Gastroesophageal sphincter (tissue), 4 donors: ENCODE results near the gene PLPP3. TPM values are rescaled to one million over a fixed set of nuclear protein-coding genes. Genes with fewer than 3 reads are reported as not detected.

ENCODE experiments used
- ATAC-seq: fragments of 150-250 bp; one replicate; pipeline ENCODE4 v1.9.1; 2016; ENCODE audit warnings: mild to moderate bottlenecking, moderate library complexity
- H3K27ac ChIP-seq, 4 donors: fragments of 200-600 bp; sonication (generic) in 3 of 4; 1 replicate in 3 of 4; 2 replicates in 1 of 4; pipeline ENCODE4 v1.5.1; 2016 to 2019
- H3K27me3 ChIP-seq: fragments of 200-600 bp; sonication (generic); one replicate; pipeline ENCODE4 v1.5.1; 2019
- H3K36me3 ChIP-seq, 2 donors: fragments of 200-600 bp; sonication (generic); one replicate each; pipeline ENCODE4 v1.5.1; 2019; ENCODE audit warnings: control low read depth in 1 of 2
- H3K4me1 ChIP-seq, 3 donors: fragments of 200-600 bp; sonication (generic); 1 replicate in 2 of 3; 2 replicates in 1 of 3; pipeline ENCODE4 v1.5.1; 2016 to 2019; ENCODE audit warnings: control low read depth in 2 of 3
- H3K4me3 ChIP-seq, 2 donors: fragments of 200-600 bp; sonication (generic); one replicate each; pipeline ENCODE4 v1.5.1; 2019; ENCODE audit warnings: mild to moderate bottlenecking in 1 of 2, moderate library complexity in 1 of 2
- H3K9me3 ChIP-seq, 3 donors: fragments of 200-600 bp; sonication (generic); one replicate each; pipeline ENCODE4 v1.5.1; 2017 to 2019; ENCODE audit warnings: control low read depth in 2 of 3
- CTCF ChIP-seq, 4 experiments: fragments of 200-600 bp in 2 of 4; fragments of 450-650 bp in 2 of 4; sonication (generic) in 1 of 4; IDR thresholded peaks; one replicate each; pipeline ENCODE4 v1.5.1; 2017 to 2019; ENCODE audit warnings: antibody characterized with exemption in 4 of 4, mild to moderate bottlenecking in 2 of 4, moderate library complexity in 2 of 4
- EP300 ChIP-seq: sonication (generic); formaldehyde crosslinking; IDR thresholded peaks from one replicate; pipeline ENCODE4 v1.6.1; 2017; ENCODE audit warnings: antibody characterized with exemption, mild to moderate bottlenecking
- POLR2A ChIP-seq, 2 donors: fragments of 450-650 bp; IDR thresholded peaks; one replicate each; pipeline ENCODE4 v1.6.1; 2017; ENCODE audit warnings: antibody characterized with exemption in 2 of 2, mild to moderate bottlenecking in 2 of 2, moderate library complexity in 1 of 2
- POLR2AphosphoS5 ChIP-seq: sonication (generic); formaldehyde crosslinking; IDR thresholded peaks from one replicate; pipeline ENCODE4 v1.6.1; 2017; ENCODE audit warnings: antibody characterized with exemption
- WGBS, 2 donors: methylation state at CpG; one replicate each; pipeline ENCODE4 v1.1.5; 2018; ENCODE audit warnings: low coverage in 1 of 2; 5-methylcytosine and 5-hydroxymethylcytosine counted together
- total RNA-seq, 4 donors: library from RNA; depleted of rRNA; stranded (reverse); fragments of >200 nt; gene quantifications; one replicate each; pipeline ENCODE4 v1.1.0, GENCODE V29; 2016

PLPP3 gene
- 100 to 1,000 TPM; 127 to 219 (median 164) TPM for total RNA-seq

GRCh38 chr1:56578963-56579875, at the start of gene PLPP3:
TSS of gene PLPP3 (minus strand) at chr1:56579563. CDS start at chr1:56579016, 547 bp downstream.
- peak within 1 kb of the TSS; percentile 70 to 96 (median 94) for H3K27ac ChIP-seq
- ATAC-seq, result peak; percentile 92
- peaks cover 0 to 47% (median 4%) of the 10 kb centered on the region in 3 donors for H3K4me1 ChIP-seq
- whole genome bisulfite sequencing, 2 donors, result 0% methylated on average over 6 to 11 of the region's 62 CpGs
- TF ChIP-seq CTCF (IDR thresholded peaks at IDR 0.05) (peak; percentile 47 to 62 (median 52)), POLR2A (IDR thresholded peaks at IDR 0.05) (peak; percentile 93 to 94), EP300 (peak; percentile 1), POLR2AphosphoS5 (peak; percentile 90)
- H3K9me3 ChIP-seq, result no peaks in the 10 kb centered on the region
- no peaks in the 10 kb centered on the region for H3K36me3 ChIP-seq
- peak within 1 kb of the TSS; percentile 84 for H3K4me3 ChIP-seq
- no peaks in the 10 kb centered on the region for H3K27me3 ChIP-seq

GRCh38 chr1:56627636-56628039, 48.3 kb upstream of the PLPP3 start:
- H3K4me1 ChIP-seq, result no peaks in the 10 kb centered on the region
- no peak overlapping the region for H3K4me3 ChIP-seq
- TF ChIP-seq EP300 (no peak), POLR2A (IDR thresholded peaks at IDR 0.05) (no peak), CTCF (IDR thresholded peaks at IDR 0.05) (no peak)
- H3K27me3 ChIP-seq, result no peaks in the 10 kb centered on the region
- WGBS, 2 donors, result 64 to 100% methylated on average over 2 of the region's 3 CpGs
- H3K36me3 ChIP-seq, result no peaks in the 10 kb centered on the region
- no peaks in the 10 kb centered on the region for H3K9me3 ChIP-seq
- ATAC-seq, result no peak
- no peak overlapping the region for H3K27ac ChIP-seq

DNA sequence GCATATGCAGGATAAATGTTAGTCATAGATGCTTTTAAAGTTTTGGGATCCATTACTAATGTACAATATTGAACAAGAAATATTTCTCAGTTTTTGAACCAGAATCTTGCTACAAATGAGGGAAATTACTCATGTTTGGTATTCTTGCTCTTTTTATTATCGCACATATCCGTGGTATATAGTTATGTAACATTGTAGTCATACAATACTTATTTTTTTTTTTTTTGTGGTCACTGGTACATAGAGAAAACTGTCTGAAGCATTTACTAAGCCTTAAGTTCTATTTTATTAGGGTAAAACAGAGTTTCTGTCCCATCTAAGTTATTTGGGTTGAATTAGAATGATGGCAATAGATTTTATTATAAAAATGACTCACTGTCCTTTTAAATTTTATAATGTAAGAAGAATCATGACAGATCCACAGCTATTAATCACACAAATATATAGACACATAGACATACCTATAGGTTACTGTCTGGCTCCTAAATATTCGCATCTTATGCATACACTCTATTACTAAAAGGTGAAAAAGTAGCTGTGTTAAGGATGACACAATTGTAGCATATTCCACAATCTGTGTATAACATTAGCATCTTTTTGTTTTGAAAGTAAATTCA, 47.8 kb upstream of the PLPP3 start:
- 93 to 96% methylated on average over 3 of the region's 3 CpGs for WGBS, 2 donors
- no peak for TF ChIP-seq POLR2A (IDR thresholded peaks at IDR 0.05)
- TF ChIP-seq EP300, result no peak
- no peak for TF ChIP-seq CTCF (IDR thresholded peaks at IDR 0.05)
- TF ChIP-seq POLR2AphosphoS5, result no peak

GRCh38 chr1:56626546-56626945, 47.2 kb upstream of the PLPP3 start:
- no peaks in the 10 kb centered on the region for H3K4me1 ChIP-seq
- TF ChIP-seq POLR2A (IDR thresholded peaks at IDR 0.05) (no peak), EP300 (no peak), POLR2AphosphoS5 (no peak), CTCF (IDR thresholded peaks at IDR 0.05) (no peak)
- H3K27ac ChIP-seq, result no peak overlapping the region
- H3K9me3 ChIP-seq, result no peaks in the 10 kb centered on the region
- H3K27me3 ChIP-seq, result no peaks in the 10 kb centered on the region
- H3K4me3 ChIP-seq, result no peak overlapping the region
- H3K36me3 ChIP-seq, result no peaks in the 10 kb centered on the region
- no peak for ATAC-seq

More for the DNA sequence above, 47.8 kb upstream of the PLPP3 start:
- Histone ChIP-seq H3K4me3 (no peak overlapping the region), H3K36me3 (no peaks in the 10 kb centered on the region), H3K9me3 (no peaks in the 10 kb centered on the region), H3K27me3 (no peaks in the 10 kb centered on the region), H3K27ac (no peak overlapping the region), H3K4me1 (no peaks in the 10 kb centered on the region)
- no peak for ATAC-seq
